GM12878 (cell line): ENCODE results near the gene TSHZ1. TPM values are rescaled to one million over a fixed set of nuclear protein-coding genes. Genes with fewer than 3 reads are reported as not detected.

Experiments used
- ATAC-seq: fragments of 200-7000 bp; cut with Tn5 transposase; 3 replicates; pipeline ENCODE4 v1.9.1; 2020; ENCODE audit warnings: mild to moderate bottlenecking, moderate library complexity
- BruUV-seq: library from RNA; stranded (reverse); fragments of 400-500 nt; replicated peaks from 2 replicates; lab custom pipeline; 2021; lab: Mats Ljungman, UMichigan
- CTCF ChIA-PET: fragments of 300-600 bp; sonication (Branson Sonifier 250); formaldehyde crosslinking; extraction: SDS; loops from one replicate; lab custom pipeline; 2021; ENCODE audit warnings: inconsistent platforms; lab: Yijun Ruan, JAX
- POLR2A ChIA-PET: fragments of 350-600 bp; formaldehyde crosslinking; extraction: SDS; loops from one replicate; lab custom pipeline; 2021; ENCODE audit warnings: inconsistent platforms; lab: Charles Lee
- RAD21 ChIA-PET: fragments of 300-600 bp; sonication (Branson Sonifier 250); formaldehyde crosslinking; loops from one replicate; lab custom pipeline; 2023; ENCODE audit warnings: antibody characterized with exemption; ENCODE audit not compliant: unreplicated experiment; lab: Charles Lee
- SMC1A ChIA-PET: fragments of 300-600 bp; sonication (Branson Sonifier 250); formaldehyde crosslinking; loops from one replicate; lab custom pipeline; 2023; ENCODE audit not compliant: unreplicated experiment, uncharacterized antibody; lab: Charles Lee
- DNase-seq: peaks from one replicate; pipeline ENCODE4 v3.0.0-alpha.2; 2011; ENCODE audit warnings: low read depth, low spot score
- FAIRE-seq: peaks from 3 replicates; lab custom pipeline; 2011; peaks lifted over from hg19 to GRCh38; lab: Jason Lieb, UNC
- H2AFZ ChIP-seq: 2 replicates; pipeline ENCODE4 v1.6.0; 2011; ENCODE audit warnings: low read depth, low read length, control low read depth; ENCODE audit not compliant: control insufficient read depth
- H3K27ac ChIP-seq: 2 replicates; pipeline ENCODE4 v1.5.1; 2011; ENCODE audit warnings: control low read depth; ENCODE audit not compliant: control insufficient read depth, insufficient read depth
- H3K27me3 ChIP-seq, 2 experiments: replicated peaks in 1 of 2; 2 replicates each; pipeline versions ENCODE4 v1.6.0 to v1.6.1; 2011; ENCODE audit warnings: low read length in 1 of 2; ENCODE audit not compliant: control insufficient read depth in 2 of 2, insufficient read depth in 2 of 2
- H3K36me3 ChIP-seq, 2 experiments: 2 replicates each; pipeline ENCODE4 v1.5.1; 2011; ENCODE audit warnings: low read length in 1 of 2; ENCODE audit not compliant: control insufficient read depth in 2 of 2, insufficient read depth in 2 of 2
- H3K4me1 ChIP-seq: 2 replicates; pipeline ENCODE4 v1.6.1; 2011; ENCODE audit warnings: mild to moderate bottlenecking, low read length, moderate library complexity, mixed read lengths; ENCODE audit not compliant: control insufficient read depth, insufficient read depth
- H3K4me2 ChIP-seq: 2 replicates; pipeline ENCODE4 v1.6.0; 2011; ENCODE audit warnings: control low read depth; ENCODE audit not compliant: control insufficient read depth, insufficient read depth
- H3K4me3 ChIP-seq: fragments of 200-600 bp; sonication (generic); 2 replicates; pipeline ENCODE4 v1.5.1; 2016
- H3K79me2 ChIP-seq: 2 replicates; pipeline ENCODE4 v1.6.0; 2011; ENCODE audit warnings: low read length; ENCODE audit not compliant: control insufficient read depth, insufficient read depth
- H3K9ac ChIP-seq: 2 replicates; pipeline ENCODE4 v1.8.0; 2011; ENCODE audit warnings: low read length, control low read depth, mixed read lengths; ENCODE audit not compliant: control insufficient read depth, insufficient read depth
- H3K9me3 ChIP-seq: replicated peaks from 3 replicates; pipeline ENCODE4 v1.5.1; 2011; ENCODE audit warnings: mild to moderate bottlenecking, low read length; ENCODE audit not compliant: control insufficient read depth, insufficient read depth
- H4K20me1 ChIP-seq: 2 replicates; pipeline ENCODE4 v1.6.0; 2011; ENCODE audit not compliant: control insufficient read depth, insufficient read depth
- BMI1 ChIP-seq: fragments of 450-650 bp; IDR thresholded peaks from 2 replicates; pipeline ENCODE4 v1.6.1; 2016; ENCODE audit warnings: mild to moderate bottlenecking, moderate library complexity, borderline replicate concordance
- EED ChIP-seq: sonication (generic); IDR thresholded peaks from 2 replicates; pipeline ENCODE4 v1.6.1; 2016; ENCODE audit warnings: antibody characterized with exemption, low read depth
- ESRRA ChIP-seq: IDR thresholded peaks from 2 replicates; pipeline ENCODE4 v1.6.1; 2012; ENCODE audit warnings: mild to moderate bottlenecking, low read length, improper control_type of control experiment
- EZH2 ChIP-seq: IDR thresholded peaks from 2 replicates; pipeline ENCODE4 v1.6.1; 2012; ENCODE audit warnings: low read depth, mild to moderate bottlenecking, control low read depth, inconsistent platforms, low read length, borderline replicate concordance; ENCODE audit not compliant: control insufficient read depth
- HDAC2 ChIP-seq: fragments of 200-600 bp; sonication (generic); IDR thresholded peaks from 2 replicates; pipeline ENCODE4 v1.6.1; 2017
- HDAC6 ChIP-seq: fragments of 200-600 bp; sonication (generic); IDR thresholded peaks from one replicate; pipeline ENCODE4 v1.8.0; 2017; ENCODE audit warnings: antibody characterized with exemption; ENCODE audit not compliant: unreplicated experiment
- SIX5 ChIP-seq: IDR thresholded peaks from 2 replicates; pipeline ENCODE4 v1.6.1; 2011; ENCODE audit warnings: mild to moderate bottlenecking, low read depth, low read length, moderate library complexity; ENCODE audit not compliant: severe bottlenecking
- STAT3 ChIP-seq: IDR thresholded peaks from 2 replicates; pipeline ENCODE4 v1.6.1; 2011; ENCODE audit warnings: low read depth, low read length, improper control_type of control experiment
- USF1 ChIP-seq: IDR thresholded peaks from 2 replicates; pipeline ENCODE4 v1.6.1; 2011; ENCODE audit warnings: borderline replicate concordance, low read depth, mild to moderate bottlenecking, moderate library complexity, mixed read lengths, low read length; ENCODE audit not compliant: insufficient read depth; ENCODE audit errors: extremely low read length
- ZNF687 ChIP-seq: fragments of 450-650 bp; IDR thresholded peaks from 2 replicates; pipeline ENCODE4 v1.6.1; 2017; ENCODE audit warnings: mild to moderate bottlenecking, moderate library complexity
- WGBS: methylation state at CpG from one replicate; pipeline ENCODE4 v1.1.6; 2016; ENCODE audit warnings: low lambda C conversion rate; ENCODE audit not compliant: insufficient replicate concordance, insufficient coverage; ENCODE audit errors: missing lambda C conversion rate; 5-methylcytosine and 5-hydroxymethylcytosine counted together
- in situ Hi-C: fragments of 300-500 bp; cut with MboI; formaldehyde crosslinking; loops from 9 replicates; pipeline ENCODE4 v1.14.3; 2018; ENCODE audit warnings: mixed read lengths
- intact Hi-C: fragments of 100-400 bp; cut with micrococcal nuclease; formaldehyde crosslinking; loops from one replicate; pipeline ENCODE4 v1.14.2; 2022; ENCODE audit not compliant: unreplicated experiment
- polyA plus RNA-seq, 11 experiments: library from polyadenylated mRNA; depleted of rRNA in 4 of 11; unstranded in 6 of 11; stranded (reverse) in 5 of 11; fragments of >200 nt; fragmentation: Nextera tagmentation in 4 of 11; fragmentation: Illumina TruSeq in 1 of 11; extraction: Ambion mirVana in 4 of 11; extraction: Trizol in 1 of 11; gene quantifications; 1 replicate in 1 of 11; 2 replicates in 10 of 11; pipeline versions ENCODE4 v1.2.1 to v1.2.3, GENCODE V29; 2011 to 2016; ENCODE audit warnings: inconsistent platforms in 2 of 11, missing spikeins in 2 of 11, low read depth in 1 of 11
- total RNA-seq, 4 experiments: library from RNA; depleted of rRNA in 3 of 4; stranded (reverse); fragments of >200 nt in 3 of 4; fragmentation: Illumina TruSeq in 1 of 4; extraction: Trizol in 1 of 4; gene quantifications; 2 replicates each; pipeline versions ENCODE4 v1.2.1 to v1.2.3, GENCODE V29; 2013 to 2021
- TF ChIP-seq, protein P1 (sequence below): fragments of 450-650 bp; IDR thresholded peaks from 2 replicates; pipeline ENCODE4 v1.6.1; 2017; ENCODE audit warnings: mild to moderate bottlenecking, moderate library complexity

Gene TSHZ1
- total and polyA plus RNA-seq, 10 of the 15 experiments (the other 5 are each of a cell fraction or from before 2014, with no cell fraction given): 2.2 to 15.2 (median 5.1) TPM

- no TSS peak for BruUV-seq
- no peak overlapping the region for H3K9ac ChIP-seq
- no peak overlapping the region for H3K27ac ChIP-seq
- no peaks in the 10 kb centered on the region for H3K79me2 ChIP-seq
- DNase-seq (no peak), ATAC-seq (peak; percentile 55), FAIRE-seq (no peak)
- no peaks in the 10 kb centered on the region for H3K9me3 ChIP-seq
- H3K4me3 ChIP-seq: no peak overlapping the region
- in situ Hi-C loops: loop anchor here (10.0 kb wide), 1 partner anchor 302 kb away; no protein-coding TSS in a partner anchor
- no peaks in the 10 kb centered on the region for H3K27me3 ChIP-seq
- ChIA-PET RAD21 (interaction anchor here (0.8 to 2.4 kb wide), 7 partner anchors 32 to 520 kb away, joined by 3 to 8 read pairs (median 3); no protein-coding TSS in a partner anchor), CTCF (interaction anchor here (0.7 to 2.7 kb wide), 12 partner anchors 34 to 1190 kb away, joined by 3 to 12 read pairs (median 4); partner anchors contain the start of gene TSHZ1), POLR2A (interaction anchor here (0.5 to 1.0 kb wide), 3 partner anchors 38 to 178 kb away, joined by 3 to 9 read pairs (median 6); partner anchors contain the start of gene TSHZ1), SMC1A (interaction anchor here (0.9 to 2.6 kb wide), 15 partner anchors 8 to 521 kb away, joined by 3 to 17 read pairs (median 4); no protein-coding TSS in a partner anchor)
- no peaks in the 10 kb centered on the region for H4K20me1 ChIP-seq
- 68% methylated on average over 17 of the region's 17 CpGs for WGBS
- peaks cover 15% of the 10 kb centered on the region for H3K4me1 ChIP-seq
- H3K36me3 ChIP-seq: no peaks in the 10 kb centered on the region
- no peak overlapping the region for H2AFZ ChIP-seq
- intact Hi-C loops: loop anchor here (5.0 to 10.0 kb wide), 3 partner anchors 35 to 302 kb away; partner anchors contain the start of gene PTGR3
- no peak overlapping the region; the same call in 1 of the 2 replicates for H3K4me2 ChIP-seq
- TF ChIP-seq HDAC6 (no peak), ESRRA (no peak), BMI1 (no peak), STAT3 (no peak), EED (no peak), EZH2 (no peak), ZNF687 (no peak), HDAC2 (no peak), USF1 (no peak), SIX5 (no peak)
- TF ChIP-seq, protein P1, sequence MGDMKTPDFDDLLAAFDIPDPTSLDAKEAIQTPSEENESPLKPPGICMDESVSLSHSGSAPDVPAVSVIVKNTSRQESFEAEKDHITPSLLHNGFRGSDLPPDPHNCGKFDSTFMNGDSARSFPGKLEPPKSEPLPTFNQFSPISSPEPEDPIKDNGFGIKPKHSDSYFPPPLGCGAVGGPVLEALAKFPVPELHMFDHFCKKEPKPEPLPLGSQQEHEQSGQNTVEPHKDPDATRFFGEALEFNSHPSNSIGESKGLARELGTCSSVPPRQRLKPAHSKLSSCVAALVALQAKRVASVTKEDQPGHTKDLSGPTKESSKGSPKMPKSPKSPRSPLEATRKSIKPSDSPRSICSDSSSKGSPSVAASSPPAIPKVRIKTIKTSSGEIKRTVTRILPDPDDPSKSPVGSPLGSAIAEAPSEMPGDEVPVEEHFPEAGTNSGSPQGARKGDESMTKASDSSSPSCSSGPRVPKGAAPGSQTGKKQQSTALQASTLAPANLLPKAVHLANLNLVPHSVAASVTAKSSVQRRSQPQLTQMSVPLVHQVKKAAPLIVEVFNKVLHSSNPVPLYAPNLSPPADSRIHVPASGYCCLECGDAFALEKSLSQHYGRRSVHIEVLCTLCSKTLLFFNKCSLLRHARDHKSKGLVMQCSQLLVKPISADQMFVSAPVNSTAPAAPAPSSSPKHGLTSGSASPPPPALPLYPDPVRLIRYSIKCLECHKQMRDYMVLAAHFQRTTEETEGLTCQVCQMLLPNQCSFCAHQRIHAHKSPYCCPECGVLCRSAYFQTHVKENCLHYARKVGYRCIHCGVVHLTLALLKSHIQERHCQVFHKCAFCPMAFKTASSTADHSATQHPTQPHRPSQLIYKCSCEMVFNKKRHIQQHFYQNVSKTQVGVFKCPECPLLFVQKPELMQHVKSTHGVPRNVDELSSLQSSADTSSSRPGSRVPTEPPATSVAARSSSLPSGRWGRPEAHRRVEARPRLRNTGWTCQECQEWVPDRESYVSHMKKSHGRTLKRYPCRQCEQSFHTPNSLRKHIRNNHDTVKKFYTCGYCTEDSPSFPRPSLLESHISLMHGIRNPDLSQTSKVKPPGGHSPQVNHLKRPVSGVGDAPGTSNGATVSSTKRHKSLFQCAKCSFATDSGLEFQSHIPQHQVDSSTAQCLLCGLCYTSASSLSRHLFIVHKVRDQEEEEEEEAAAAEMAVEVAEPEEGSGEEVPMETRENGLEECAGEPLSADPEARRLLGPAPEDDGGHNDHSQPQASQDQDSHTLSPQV: no peak
These were observed 38.1 kb upstream of the TSHZ1 start for GRCh38 chr18:75172299-75173124.
